ENCODE measurements around the gene CYBRD1. TPM values are rescaled to one million over a fixed set of nuclear protein-coding genes. Genes with fewer than 3 reads are reported as not detected.

Gene CYBRD1
- total RNA-seq, 2 donors from 2014 or later: 100 to 238 TPM

DNA sequence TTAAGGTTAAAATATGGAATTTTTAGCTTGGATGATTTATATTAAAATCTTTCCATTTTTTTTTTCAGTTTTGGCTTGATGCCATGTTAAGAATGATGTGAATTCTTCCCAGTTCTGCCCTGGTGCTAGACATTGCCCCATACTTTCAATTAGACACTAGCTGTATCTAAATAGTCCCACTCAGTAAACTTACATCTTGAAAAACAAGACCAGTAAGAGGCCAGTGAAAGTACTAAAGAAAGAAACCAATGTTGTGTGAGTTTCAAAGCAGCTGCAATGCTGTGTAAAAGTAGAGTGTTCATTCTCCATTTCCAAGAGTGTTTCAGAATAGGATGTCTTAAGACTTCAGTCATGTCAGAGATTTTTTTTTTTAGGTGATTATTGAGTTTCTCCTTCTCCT, 40.0 kb upstream of the CYBRD1 start:
- no peak for DNase-seq (ENCODE audit: low spot score)
- H3K4me1 ChIP-seq: no peaks in the 10 kb centered on the region
- H3K9me3 ChIP-seq: no peaks in the 10 kb centered on the region
- H3K36me3 ChIP-seq: peaks cover 5% of the 10 kb centered on the region
- TF ChIP-seq, protein P1, sequence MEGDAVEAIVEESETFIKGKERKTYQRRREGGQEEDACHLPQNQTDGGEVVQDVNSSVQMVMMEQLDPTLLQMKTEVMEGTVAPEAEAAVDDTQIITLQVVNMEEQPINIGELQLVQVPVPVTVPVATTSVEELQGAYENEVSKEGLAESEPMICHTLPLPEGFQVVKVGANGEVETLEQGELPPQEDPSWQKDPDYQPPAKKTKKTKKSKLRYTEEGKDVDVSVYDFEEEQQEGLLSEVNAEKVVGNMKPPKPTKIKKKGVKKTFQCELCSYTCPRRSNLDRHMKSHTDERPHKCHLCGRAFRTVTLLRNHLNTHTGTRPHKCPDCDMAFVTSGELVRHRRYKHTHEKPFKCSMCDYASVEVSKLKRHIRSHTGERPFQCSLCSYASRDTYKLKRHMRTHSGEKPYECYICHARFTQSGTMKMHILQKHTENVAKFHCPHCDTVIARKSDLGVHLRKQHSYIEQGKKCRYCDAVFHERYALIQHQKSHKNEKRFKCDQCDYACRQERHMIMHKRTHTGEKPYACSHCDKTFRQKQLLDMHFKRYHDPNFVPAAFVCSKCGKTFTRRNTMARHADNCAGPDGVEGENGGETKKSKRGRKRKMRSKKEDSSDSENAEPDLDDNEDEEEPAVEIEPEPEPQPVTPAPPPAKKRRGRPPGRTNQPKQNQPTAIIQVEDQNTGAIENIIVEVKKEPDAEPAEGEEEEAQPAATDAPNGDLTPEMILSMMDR (IDR thresholded peaks at IDR 0.05): no peak
- H3K4me3 ChIP-seq: no peak overlapping the region
- H3K27ac ChIP-seq: no peak overlapping the region
- H3K27me3 ChIP-seq: no peaks in the 10 kb centered on the region

DNA sequence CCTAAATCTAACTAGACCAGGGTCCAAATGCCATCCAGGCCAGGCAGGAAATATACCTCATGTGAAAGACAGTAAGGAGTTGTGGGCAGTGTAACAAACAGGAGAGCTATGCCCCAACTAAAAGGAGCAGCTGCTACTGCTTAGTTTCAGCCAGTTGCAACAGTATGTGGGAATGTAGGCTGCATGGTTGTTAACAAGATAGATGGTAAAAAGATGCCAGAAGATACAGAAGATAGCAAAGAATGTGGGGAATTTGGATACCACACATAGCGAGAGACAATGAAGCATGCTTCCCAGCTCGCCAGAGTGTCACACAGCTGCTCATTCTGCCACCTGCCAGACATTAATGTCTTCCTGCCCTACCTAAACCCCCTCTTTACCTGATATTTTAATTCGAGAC, 39.4 kb upstream of the CYBRD1 start:
- H3K4me1 ChIP-seq: no peaks in the 10 kb centered on the region
- H3K9me3 ChIP-seq: no peaks in the 10 kb centered on the region
- no peak overlapping the region for H3K27ac ChIP-seq
- H3K36me3 ChIP-seq: peaks cover 5% of the 10 kb centered on the region
- TF ChIP-seq, protein P1 (IDR thresholded peaks at IDR 0.05): no peak
- DNase-seq (ENCODE audit: low spot score): no peak
- H3K4me3 ChIP-seq: no peak overlapping the region
- no peaks in the 10 kb centered on the region for H3K27me3 ChIP-seq

DNA sequence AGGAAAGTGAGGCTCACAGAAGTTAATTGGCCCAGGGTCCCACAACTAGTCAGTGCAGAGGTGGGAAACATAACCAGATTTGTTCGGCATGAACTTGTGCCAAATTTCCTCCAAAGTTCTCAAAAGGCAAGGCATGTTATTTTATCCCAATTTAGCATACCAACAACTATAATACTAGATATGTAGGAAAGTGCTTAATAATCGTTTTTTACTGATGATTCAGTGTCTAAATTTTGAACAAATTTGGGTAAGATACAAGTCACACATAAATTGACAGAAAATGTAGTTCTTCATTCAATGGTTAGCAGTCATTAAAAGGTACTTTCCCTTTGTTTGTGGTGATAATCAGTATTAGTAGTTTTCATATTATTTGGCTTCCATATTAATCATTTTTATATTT, 38.5 kb upstream of the CYBRD1 start:
- Histone ChIP-seq H3K27me3 (no peaks in the 10 kb centered on the region), H3K4me1 (no peaks in the 10 kb centered on the region), H3K4me3 (no peak overlapping the region), H3K27ac (no peak overlapping the region), H3K9me3 (no peaks in the 10 kb centered on the region), H3K36me3 (peaks cover 5% of the 10 kb centered on the region)
- TF ChIP-seq, protein P1 (IDR thresholded peaks at IDR 0.05): no peak
- DNase-seq (ENCODE audit: low spot score): no peak

DNA sequence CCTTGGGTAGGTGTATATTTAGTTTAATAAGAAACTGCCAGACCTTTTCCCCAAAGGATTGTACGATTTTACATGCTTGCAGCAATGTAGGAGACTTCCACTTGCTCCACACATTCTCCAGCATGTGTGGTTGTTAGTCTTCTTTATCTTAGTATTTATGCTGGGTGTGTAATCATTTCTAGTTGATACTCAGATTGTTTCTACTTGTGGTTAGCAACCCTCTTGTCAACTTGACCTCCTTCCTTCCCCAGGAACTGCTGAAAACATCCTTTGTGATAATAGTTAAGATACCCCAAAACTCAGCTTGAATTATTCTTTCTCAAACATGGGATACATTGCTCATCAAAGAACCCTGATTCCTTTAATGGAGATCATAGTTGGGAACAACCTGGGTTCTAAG, 37.2 kb upstream of the CYBRD1 start:
- no peak for DNase-seq (ENCODE audit: low spot score)
- no peak overlapping the region for H3K27ac ChIP-seq
- H3K27me3 ChIP-seq: no peaks in the 10 kb centered on the region
- no peak overlapping the region for H3K4me3 ChIP-seq
- H3K9me3 ChIP-seq: peaks cover 0 to 5% of the 10 kb centered on the region in 2 donors
- peaks cover 5% of the 10 kb centered on the region for H3K36me3 ChIP-seq
- no peaks in the 10 kb centered on the region for H3K4me1 ChIP-seq
- TF ChIP-seq, protein P1 (IDR thresholded peaks at IDR 0.05): no peak

DNA sequence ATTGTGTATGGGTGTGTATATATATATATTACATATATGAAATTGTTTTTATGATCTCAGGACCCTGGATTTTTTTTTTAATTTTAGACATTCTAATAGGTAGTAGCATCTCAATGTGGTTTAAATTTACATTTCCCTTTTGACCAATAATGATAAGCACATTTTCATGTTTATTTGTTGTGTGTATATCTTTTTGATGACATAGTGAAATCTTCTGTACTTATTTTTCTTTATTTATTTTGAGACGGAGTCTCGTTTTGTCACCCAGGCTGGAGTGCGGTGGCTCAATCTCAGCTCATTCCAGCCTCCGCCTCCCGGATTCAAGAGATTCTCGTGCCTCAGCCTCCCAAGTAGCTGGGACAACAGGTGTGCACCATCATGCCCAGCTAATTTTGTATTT, 35.1 kb upstream of the CYBRD1 start:
- Histone ChIP-seq H3K27me3 (no peaks in the 10 kb centered on the region), H3K9me3 (peaks cover 0 to 5% of the 10 kb centered on the region in 2 donors), H3K4me1 (no peaks in the 10 kb centered on the region), H3K4me3 (no peak overlapping the region), H3K36me3 (peaks cover 5% of the 10 kb centered on the region), H3K27ac (no peak overlapping the region)
- no peak for DNase-seq (ENCODE audit: low spot score)
- TF ChIP-seq, protein P1 (IDR thresholded peaks at IDR 0.05): no peak

DNA sequence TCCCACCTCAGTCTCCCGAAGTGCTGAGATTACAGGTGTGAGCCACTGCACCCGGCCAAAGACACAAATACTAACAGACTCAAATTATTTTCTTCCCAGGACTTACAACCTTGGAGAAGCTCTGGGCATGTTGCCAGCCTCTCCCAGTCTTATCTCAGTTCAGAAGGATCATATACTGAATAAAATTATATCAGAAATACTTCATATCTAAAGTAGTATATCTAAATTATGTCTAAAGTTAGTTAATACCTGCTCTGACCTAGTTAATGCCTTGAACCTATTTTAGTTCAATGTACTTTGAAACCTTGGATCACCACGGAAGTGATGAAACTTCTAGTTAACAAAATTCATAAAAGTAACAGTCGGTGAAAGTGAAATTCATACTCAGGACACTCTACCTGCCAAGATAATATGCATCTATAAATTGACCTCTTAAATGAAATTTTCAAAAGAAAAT, 34.4 kb upstream of the CYBRD1 start:
- no peak for DNase-seq (ENCODE audit: low spot score)
- H3K27ac ChIP-seq: no peak overlapping the region
- TF ChIP-seq, protein P1 (IDR thresholded peaks at IDR 0.05): no peak
- peaks cover 0 to 5% of the 10 kb centered on the region in 2 donors for H3K9me3 ChIP-seq
- H3K4me1 ChIP-seq: no peaks in the 10 kb centered on the region
- H3K4me3 ChIP-seq: no peak overlapping the region
- no peaks in the 10 kb centered on the region for H3K27me3 ChIP-seq
- peaks cover 4% of the 10 kb centered on the region for H3K36me3 ChIP-seq

Data from right atrium auricular region (tissue), 2 donors.